ENCODE data around the gene DNAJB5.
"Not testable (repeated sequence)": the region's sequence is repeated elsewhere in the genome, so short reads cannot be mapped to it uniquely, and the experiment has no call there.

DNAJB5 gene

DNA sequence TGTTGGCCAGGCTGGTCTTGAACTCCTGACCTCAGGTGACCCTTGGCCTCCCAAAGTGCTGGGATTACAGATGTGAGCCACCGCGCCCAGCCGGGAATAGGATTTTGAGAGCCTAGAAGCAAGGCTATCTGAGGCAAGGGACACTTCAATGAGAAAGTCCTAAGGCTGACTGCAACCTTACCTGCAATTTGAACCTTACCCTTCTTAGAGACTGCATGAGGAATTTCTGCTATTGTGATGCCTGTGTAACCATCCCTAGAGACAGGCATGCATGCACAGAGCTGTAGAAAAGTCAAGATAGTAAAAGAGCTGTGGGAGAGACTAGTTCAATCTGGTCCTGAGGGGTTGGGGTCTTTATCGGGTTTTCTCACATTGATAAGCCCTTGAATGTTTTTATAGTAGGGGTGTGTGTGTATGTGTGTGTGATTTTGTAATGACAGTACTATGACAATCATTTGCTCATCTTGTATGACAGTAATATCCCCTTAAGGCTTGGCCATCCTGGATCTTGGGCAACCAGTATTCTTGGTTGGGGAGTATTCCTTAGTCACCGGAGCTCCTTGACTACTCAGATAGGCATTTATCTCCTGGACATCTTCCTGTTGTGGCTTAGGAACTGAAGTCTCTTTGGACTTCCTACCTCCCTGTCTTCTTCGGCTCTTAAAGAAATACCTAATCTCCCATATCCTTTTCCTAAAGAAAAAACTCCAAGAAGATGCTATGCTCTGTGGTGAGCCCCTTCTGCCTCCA lies 11.2 kb downstream of the DNAJB5 start:
- TF ChIP-seq, protein P1, sequence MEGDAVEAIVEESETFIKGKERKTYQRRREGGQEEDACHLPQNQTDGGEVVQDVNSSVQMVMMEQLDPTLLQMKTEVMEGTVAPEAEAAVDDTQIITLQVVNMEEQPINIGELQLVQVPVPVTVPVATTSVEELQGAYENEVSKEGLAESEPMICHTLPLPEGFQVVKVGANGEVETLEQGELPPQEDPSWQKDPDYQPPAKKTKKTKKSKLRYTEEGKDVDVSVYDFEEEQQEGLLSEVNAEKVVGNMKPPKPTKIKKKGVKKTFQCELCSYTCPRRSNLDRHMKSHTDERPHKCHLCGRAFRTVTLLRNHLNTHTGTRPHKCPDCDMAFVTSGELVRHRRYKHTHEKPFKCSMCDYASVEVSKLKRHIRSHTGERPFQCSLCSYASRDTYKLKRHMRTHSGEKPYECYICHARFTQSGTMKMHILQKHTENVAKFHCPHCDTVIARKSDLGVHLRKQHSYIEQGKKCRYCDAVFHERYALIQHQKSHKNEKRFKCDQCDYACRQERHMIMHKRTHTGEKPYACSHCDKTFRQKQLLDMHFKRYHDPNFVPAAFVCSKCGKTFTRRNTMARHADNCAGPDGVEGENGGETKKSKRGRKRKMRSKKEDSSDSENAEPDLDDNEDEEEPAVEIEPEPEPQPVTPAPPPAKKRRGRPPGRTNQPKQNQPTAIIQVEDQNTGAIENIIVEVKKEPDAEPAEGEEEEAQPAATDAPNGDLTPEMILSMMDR (IDR thresholded peaks at IDR 0.05; ENCODE audit: unreplicated experiment in 3 of 3): no peak
- Mint-ChIP-seq H3K4me3 (no peak overlapping the region), H3K9me3 (no peaks in the 10 kb centered on the region), H3K27ac (no peak overlapping the region), H3K27me3 (ENCODE audit: low read depth) (no peaks in the 10 kb centered on the region), H3K36me3 (ENCODE audit: low read depth) (peaks cover 6% of the 10 kb centered on the region), H3K4me1 (peaks cover 8% of the 10 kb centered on the region)

DNA sequence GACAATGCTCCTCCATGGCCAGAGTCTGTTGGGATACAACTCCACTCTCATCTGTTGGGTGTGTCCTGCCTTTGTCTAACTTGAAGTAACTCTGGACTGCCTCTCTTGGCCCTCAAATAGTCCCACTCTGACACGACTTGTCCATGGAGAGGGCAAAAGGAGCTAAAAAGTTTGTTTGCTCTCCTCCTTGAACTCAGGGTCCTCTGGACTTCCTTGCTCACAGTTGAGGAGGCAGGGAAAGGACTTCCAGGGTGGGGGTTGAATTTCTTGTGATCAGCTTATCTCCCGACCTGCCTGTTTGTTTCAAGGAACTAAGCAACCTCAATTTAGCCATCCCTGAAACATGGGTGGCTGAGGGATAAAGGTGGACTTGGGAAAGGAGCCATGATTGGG lies 11.7 kb downstream of the DNAJB5 start:
- Mint-ChIP-seq H3K4me1 (peaks cover 6% of the 10 kb centered on the region), H3K27me3 (ENCODE audit: low read depth) (no peaks in the 10 kb centered on the region), H3K9me3 (no peaks in the 10 kb centered on the region), H3K27ac (no peak overlapping the region), H3K36me3 (ENCODE audit: low read depth) (peaks cover 6% of the 10 kb centered on the region), H3K4me3 (no peak overlapping the region)
- TF ChIP-seq, protein P1 (IDR thresholded peaks at IDR 0.05; ENCODE audit: unreplicated experiment in 3 of 3): no peak

DNA sequence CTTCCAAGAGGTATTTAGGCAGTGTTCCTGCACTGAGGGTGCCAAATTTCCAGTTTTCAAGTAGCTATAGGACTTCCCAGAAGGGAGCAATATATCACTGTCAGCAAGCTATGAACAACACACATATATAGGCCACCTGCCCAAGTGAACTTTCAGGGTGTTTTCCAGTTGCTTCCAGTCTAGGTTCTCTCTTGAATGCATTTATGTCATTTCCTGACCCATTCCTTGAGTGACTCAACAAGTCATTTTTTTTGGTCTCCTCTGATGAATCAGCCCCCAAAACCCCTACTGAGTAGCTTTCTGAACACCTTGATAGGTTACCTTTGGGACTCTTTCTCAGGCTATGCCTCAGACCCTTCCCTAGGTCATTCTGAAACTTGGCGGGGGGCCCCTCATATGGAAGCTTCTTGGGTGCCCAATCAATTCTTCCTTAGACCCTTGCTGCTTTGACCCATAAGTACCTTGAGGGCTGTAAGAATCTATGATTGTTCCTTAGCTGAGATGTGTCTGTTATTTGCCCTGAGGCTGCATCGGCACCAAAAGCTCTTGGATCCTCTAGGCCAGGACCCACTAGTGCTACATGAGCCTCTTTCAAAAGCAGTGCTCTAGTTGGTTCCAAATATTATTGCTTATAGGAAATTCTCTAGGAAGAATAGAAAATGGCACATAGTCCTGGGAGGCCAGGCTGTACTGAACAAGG lies 12.4 kb downstream of the DNAJB5 start:
- H3K27ac Mint-ChIP-seq: no peak overlapping the region
- H3K27me3 Mint-ChIP-seq (ENCODE audit: low read depth): no peaks in the 10 kb centered on the region
- H3K36me3 Mint-ChIP-seq (ENCODE audit: low read depth): peaks cover 2% of the 10 kb centered on the region
- no peak overlapping the region for H3K4me3 Mint-ChIP-seq
- H3K9me3 Mint-ChIP-seq: no peaks in the 10 kb centered on the region
- H3K4me1 Mint-ChIP-seq: peaks cover 3% of the 10 kb centered on the region
- TF ChIP-seq, protein P1 (IDR thresholded peaks at IDR 0.05; ENCODE audit: unreplicated experiment in 3 of 3): no peak

DNA sequence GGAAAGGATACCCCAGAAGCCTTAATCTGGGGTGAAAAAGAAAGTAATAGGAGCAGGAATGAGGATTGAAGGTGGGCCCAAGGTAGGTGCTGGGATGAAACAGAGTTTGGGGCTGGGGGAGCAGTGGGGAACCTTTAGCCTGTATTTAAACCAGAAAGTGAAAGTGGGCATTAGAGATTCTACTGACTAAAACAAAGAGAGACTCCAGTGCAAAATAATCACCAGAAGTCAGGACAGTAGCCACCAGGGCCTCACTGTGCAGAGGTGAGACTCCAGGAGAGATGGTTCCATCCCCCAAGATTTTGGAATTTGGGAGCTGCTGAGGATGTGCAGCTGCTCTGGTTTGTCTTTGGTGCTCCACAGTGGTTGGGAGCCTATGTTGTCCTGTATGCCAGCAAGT lies 13.1 kb downstream of the DNAJB5 start:
- Mint-ChIP-seq H3K4me1 (no peaks in the 10 kb centered on the region), H3K9me3 (no peaks in the 10 kb centered on the region), H3K27me3 (ENCODE audit: low read depth) (no peaks in the 10 kb centered on the region), H3K27ac (no peak overlapping the region), H3K36me3 (ENCODE audit: low read depth) (no peaks in the 10 kb centered on the region), H3K4me3 (no peak overlapping the region)
- TF ChIP-seq, protein P1 (IDR thresholded peaks at IDR 0.05; ENCODE audit: unreplicated experiment in 3 of 3): no peak

DNA sequence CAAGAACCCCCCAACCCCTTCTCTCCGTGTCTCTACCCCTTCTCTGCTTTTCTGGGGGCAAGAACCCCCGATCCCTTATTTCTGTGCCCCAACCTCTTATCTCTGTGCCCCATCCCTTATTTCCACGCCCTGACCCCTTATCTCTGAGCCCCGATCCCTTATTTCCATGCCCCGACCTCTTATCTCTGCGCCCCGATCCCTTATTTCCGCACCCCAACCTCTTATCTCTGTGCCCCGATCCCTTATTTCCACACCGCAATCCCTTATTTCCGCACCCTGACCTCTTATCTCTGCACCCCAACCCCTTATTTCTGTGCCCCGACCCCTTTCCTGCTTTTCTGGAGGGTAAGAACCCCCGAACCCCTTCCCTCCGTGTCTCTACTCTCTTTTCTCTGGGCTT lies 14.8 kb downstream of the DNAJB5 start:
- H3K4me1 Mint-ChIP-seq; H3K27me3 Mint-ChIP-seq (ENCODE audit: low read depth); H3K36me3 Mint-ChIP-seq (ENCODE audit: low read depth); H3K9me3 Mint-ChIP-seq; H3K27ac Mint-ChIP-seq; H3K4me3 Mint-ChIP-seq: not testable (repeated sequence)

DNA sequence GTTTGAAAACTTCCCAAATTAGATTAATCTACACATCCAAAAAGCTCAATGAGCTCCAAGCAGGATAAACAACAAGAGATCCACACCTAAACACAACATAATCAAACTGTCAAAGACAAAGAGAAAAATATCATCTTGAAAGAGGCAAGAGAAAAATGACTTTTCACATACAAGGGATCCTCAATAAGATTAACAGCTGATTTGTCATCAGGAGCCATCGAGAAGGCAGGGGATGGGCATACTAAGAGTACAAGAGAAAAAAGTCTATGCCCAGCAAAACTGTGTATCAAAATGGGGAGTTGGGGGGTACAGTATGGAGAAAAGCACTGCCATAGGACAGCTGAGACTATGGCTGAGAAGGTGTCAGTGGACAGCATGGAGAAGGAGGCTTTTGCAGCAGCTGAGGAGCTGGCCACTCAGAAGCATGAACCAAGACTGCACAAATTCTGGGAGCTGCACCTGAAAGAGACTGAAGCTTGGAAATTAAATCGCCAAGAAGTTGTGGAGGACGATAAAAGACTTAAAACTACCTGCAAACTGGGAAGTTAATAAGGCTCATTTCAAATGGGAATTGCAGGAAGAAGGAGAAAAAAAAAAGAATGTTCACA lies 20.9 kb downstream of the DNAJB5 start:
- Mint-ChIP-seq H3K36me3 (ENCODE audit: low read depth) (peaks cover 56% of the 10 kb centered on the region), H3K27me3 (ENCODE audit: low read depth) (no peaks in the 10 kb centered on the region), H3K27ac (no peak overlapping the region), H3K4me1 (no peaks in the 10 kb centered on the region), H3K9me3 (peaks cover 28% of the 10 kb centered on the region), H3K4me3 (no peak overlapping the region)
- TF ChIP-seq, protein P1 (IDR thresholded peaks at IDR 0.05; ENCODE audit: unreplicated experiment in 3 of 3): no peak
